Measurements from ENCODE around the gene KAT8.
"Not testable (repeated sequence)": the region's sequence is repeated elsewhere in the genome, so short reads cannot be mapped to it uniquely, and the experiment has no call there.

Gene KAT8

GRCh38 chr16:31149894-31150890 is 32.7 kb downstream of the KAT8 start, which contains the start of gene PRSS36:
PRSS36 (minus strand) TSS chr16:31150066; CDS start chr16:31150035, 31 bp downstream.
- no peak for DNase-seq

- not testable (repeated sequence) for DNase-seq
Measured at GRCh38 chr16:31150976-31151375, 33.5 kb downstream of the KAT8 start.

GRCh38 chr16:31157136-31157535 is 39.7 kb downstream of the KAT8 start:
- no peak for DNase-seq

- no peak for DNase-seq
Measured at GRCh38 chr16:31167315-31167714, 49.9 kb downstream of the KAT8 start.

- no peak for DNase-seq
Measured at GRCh38 chr16:31168848-31169247, 51.4 kb downstream of the KAT8 start.

- not testable (repeated sequence) for DNase-seq
Measured at GRCh38 chr16:31170048-31170447, 52.6 kb downstream of the KAT8 start.

- no peak for DNase-seq
Measured at GRCh38 chr16:31177136-31177535, 59.7 kb downstream of the KAT8 start.

GRCh38 chr16:31179219-31179746 is 61.8 kb downstream of the KAT8 start:
- no peak for DNase-seq

GRCh38 chr16:31179747-31180459 is 62.4 kb downstream of the KAT8 start, which contains the start of gene FUS:
FUS (plus strand) TSS chr16:31180139; CDS start chr16:31180215, 76 bp downstream.
- DNase-seq: peak; percentile 87

All from NCI-H1436 (cell line).